Activated T-cell treated with anti-CD3 and anti-CD28 coated beads, Interleukin-2, amount 50 U/mL, for 4 hours (primary cell): ENCODE results near the gene RABIF. TPM values are rescaled to one million over a fixed set of nuclear protein-coding genes. Genes with fewer than 3 reads are reported as not detected.
"Not testable (repeated sequence)": the region's sequence is repeated elsewhere in the genome, so short reads cannot be mapped to it uniquely, and the experiment has no call there.

ENCODE experiments used
- ATAC-seq, 2 donors: fragments of 200-7000 bp; cut with Tn5 transposase; one replicate each; pipeline ENCODE4 v1.10.0; 2021
- DNase-seq: peaks from one replicate; pipeline ENCODE4 v3.0.0-alpha.2; 2020
- H3K27me3 Mint-ChIP-seq: one replicate; pipeline ENCODE4 v1.8.0; 2021; ENCODE audit warnings: low read depth, mixed read lengths
- H3K36me3 Mint-ChIP-seq: one replicate; pipeline ENCODE4 v1.8.0; 2022; ENCODE audit warnings: mixed read lengths; ENCODE audit not compliant: insufficient read depth
- H3K4me1 Mint-ChIP-seq: one replicate; pipeline ENCODE4 v1.8.0; 2021; ENCODE audit warnings: low read depth, mixed read lengths
- H3K4me3 Mint-ChIP-seq: one replicate; pipeline ENCODE4 v1.8.0; 2021; ENCODE audit warnings: mild to moderate bottlenecking, moderate library complexity, mixed read lengths
- H3K9me3 Mint-ChIP-seq: one replicate; pipeline ENCODE4 v1.8.0; 2021; ENCODE audit warnings: mixed read lengths
- total RNA-seq, 3 donors: library from RNA; stranded (reverse); gene quantifications; one replicate each; pipeline ENCODE4 v1.2.1, GENCODE V29; 2021

Gene RABIF
- 10 to 100 TPM in 2 of 3 donors, 1 to 10 TPM in 1; 9.7 to 10.3 (median 10.2) TPM for total RNA-seq

DNA sequence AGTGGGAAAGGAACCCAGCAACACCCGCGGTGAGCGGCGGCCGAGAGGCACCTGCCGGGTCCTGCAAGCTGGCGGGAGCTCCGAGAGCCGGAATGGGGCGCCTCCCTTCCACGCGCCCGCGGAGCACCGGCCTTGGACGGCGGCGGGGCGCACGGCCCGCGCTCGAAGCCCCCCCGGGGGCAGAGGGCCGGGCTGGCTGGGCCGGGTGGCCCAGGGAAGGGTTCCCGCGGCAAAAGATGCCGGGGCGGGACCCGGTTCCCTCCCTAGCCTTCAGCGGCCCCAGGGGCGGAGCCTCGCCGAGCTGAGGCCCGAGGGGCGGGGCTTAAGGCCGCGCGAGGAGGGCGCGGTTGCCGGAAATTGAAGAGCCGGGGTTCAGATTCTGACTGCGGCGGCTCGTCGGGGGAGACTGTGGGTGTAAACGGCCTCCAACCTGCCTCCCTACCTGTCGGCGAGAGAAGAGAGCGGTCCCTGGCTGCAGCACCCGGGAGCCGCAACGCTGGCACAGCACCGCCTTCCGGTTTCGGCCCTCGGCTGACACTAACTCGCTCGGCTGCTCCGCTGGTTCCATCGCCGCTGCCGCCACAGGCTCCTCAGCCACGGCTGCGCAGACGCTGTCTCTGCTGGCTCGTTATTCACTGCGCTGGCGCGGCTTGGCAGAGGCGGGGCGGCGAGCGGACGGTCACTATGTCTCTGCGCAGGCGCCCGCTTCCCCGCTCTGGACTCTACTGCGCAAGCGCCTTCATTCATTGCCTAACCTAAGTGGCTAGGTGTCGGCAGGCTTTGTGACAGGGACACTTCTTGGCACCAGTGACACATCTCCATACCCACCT, at the start of gene RABIF:
Gene RABIF (minus strand): TSS at position 619 of the 830 bp plus-strand sequence. CDS start 51 bp downstream, at position 568.
- Mint-ChIP-seq H3K4me3 (peak within 1 kb of the TSS; percentile 93), H3K9me3 (no peaks in the 10 kb centered on the region), H3K27me3 (no peaks in the 10 kb centered on the region), H3K36me3 (peaks cover 16% of the 10 kb centered on the region), H3K4me1 (peaks cover 15% of the 10 kb centered on the region)
- DNase-seq = peak; percentile 94
- peak; percentile 93 to 94 for ATAC-seq

DNA sequence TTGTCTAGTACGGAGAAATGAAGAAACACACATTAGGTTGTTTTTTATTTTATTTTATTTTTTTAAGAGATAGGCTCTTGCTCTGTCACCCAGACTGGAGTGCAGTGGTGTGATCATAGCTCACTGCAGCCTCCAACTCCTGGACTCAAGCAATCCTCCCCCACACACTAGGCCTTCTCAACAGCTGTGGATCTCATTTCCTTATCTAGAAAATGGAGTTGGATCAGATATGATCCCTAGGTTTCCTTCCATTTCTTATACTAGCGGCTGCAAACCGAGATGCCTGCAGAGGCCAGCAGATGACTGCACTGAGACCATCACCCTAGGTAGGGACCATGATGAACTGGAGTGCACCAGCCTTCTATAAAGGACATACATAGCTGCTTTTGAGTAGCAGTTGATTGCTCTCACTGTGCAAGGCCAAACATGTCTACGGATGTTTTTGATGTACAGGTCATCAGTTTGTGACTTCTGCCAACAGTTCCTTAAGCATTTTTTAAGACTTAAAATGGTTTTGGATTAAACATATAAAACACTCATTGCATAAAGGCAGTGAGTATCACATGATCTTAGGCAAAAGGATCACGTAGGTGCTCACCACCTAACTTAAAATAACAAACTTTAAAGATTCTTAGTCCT, 49.5 kb upstream of the RABIF start:
- no peak overlapping the region for H3K4me3 Mint-ChIP-seq
- peaks cover 20% of the 10 kb centered on the region for H3K36me3 Mint-ChIP-seq
- peaks cover 7% of the 10 kb centered on the region for H3K4me1 Mint-ChIP-seq
- DNase-seq (no peak), ATAC-seq (no peak)
- H3K9me3 Mint-ChIP-seq = no peaks in the 10 kb centered on the region
- peaks cover 10% of the 10 kb centered on the region for H3K27me3 Mint-ChIP-seq

DNA sequence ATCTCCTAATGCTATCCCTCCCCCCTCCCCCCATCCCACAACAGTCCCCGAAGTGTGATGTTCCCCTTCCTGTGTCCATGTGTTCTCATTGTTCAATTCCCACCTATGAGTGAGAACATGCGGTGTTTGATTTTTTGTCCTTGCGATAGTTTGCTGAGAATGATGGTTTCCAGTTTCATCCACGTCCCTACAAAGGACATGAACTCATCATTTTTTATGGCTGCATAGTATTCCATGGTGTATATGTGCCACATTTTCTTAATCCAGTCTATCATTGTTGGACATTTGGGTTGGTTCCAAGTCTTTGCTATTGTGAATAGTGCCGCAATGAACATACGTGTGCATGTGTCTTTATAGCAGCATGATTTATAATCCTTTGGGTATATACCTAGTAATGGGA, 47.5 kb upstream of the RABIF start:
- H3K36me3 Mint-ChIP-seq = peaks cover 10% of the 10 kb centered on the region
- H3K9me3 Mint-ChIP-seq, H3K4me3 Mint-ChIP-seq, ATAC-seq, H3K4me1 Mint-ChIP-seq, DNase-seq: not testable (repeated sequence)
- peaks cover 15% of the 10 kb centered on the region for H3K27me3 Mint-ChIP-seq

DNA sequence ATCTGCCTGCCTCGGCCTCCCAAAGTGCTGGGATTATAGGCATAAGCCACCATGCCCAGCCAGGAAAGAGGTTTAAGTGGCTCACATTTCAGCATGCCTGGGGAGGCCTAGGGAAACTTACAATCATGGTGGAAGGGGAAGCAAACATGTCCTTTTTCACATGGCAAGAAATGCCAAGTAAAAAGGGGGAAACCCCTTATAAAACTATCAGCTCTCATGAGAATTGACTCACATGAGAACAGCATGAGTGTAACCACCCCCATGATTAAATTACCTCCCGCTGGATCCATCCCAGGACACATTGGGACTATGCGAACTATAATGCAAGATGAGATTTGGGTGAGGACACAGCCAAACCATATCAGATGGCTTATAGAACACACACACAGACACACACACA, 46.9 kb upstream of the RABIF start:
- Mint-ChIP-seq H3K27me3 (peaks cover 15% of the 10 kb centered on the region), H3K9me3 (no peaks in the 10 kb centered on the region), H3K4me1 (peaks cover 8% of the 10 kb centered on the region), H3K36me3 (peaks cover 4% of the 10 kb centered on the region), H3K4me3 (no peak overlapping the region)
- no peak for ATAC-seq
- DNase-seq = no peak

DNA sequence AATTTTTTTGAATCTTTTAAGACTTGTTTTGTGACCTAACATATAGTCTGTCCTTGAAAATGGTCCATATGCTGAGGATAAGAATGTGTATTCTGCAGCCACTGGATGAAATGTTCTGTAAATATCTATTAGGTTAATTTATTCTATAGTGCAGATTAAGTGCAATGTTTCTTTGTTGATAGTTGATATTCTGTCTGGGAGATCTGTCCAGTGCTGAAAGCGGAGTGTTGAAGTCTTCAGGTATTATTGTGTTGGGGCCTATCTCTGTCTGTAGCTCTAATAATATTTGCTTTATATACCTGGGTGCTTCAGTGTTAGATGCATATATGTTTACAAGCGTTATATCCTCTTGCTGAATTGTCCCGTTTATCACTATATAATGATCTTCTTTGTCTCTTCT, 45.8 kb upstream of the RABIF start:
- Mint-ChIP-seq H3K4me1 (peaks cover 8% of the 10 kb centered on the region), H3K27me3 (peaks cover 15% of the 10 kb centered on the region), H3K4me3 (no peak overlapping the region), H3K36me3 (peaks cover 3% of the 10 kb centered on the region), H3K9me3 (no peaks in the 10 kb centered on the region)
- ATAC-seq = no peak
- DNase-seq = no peak

DNA sequence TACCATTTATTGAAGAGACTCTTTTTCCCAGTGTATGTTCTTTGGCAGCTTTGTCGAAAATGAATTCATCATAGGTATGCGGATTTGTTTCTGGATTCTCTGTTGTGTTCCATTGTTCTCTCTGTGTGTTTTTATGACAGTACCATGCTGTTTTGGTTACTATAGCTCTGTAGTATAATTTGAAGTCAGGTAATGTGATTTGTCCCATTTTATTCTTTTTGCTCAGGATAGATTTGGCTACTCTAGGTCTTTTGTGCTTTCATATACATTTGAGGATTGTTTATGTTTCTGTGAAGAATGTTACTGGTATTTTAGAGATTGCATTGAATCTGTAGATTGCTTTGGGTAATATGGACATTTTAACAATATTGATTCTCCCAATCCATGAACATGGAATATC, 43.5 kb upstream of the RABIF start:
- Mint-ChIP-seq H3K9me3 (no peaks in the 10 kb centered on the region), H3K4me3 (no peak overlapping the region), H3K27me3 (peaks cover 15% of the 10 kb centered on the region), H3K4me1 (peaks cover 8% of the 10 kb centered on the region), H3K36me3 (no peaks in the 10 kb centered on the region)
- no peak for ATAC-seq
- DNase-seq = no peak

DNA sequence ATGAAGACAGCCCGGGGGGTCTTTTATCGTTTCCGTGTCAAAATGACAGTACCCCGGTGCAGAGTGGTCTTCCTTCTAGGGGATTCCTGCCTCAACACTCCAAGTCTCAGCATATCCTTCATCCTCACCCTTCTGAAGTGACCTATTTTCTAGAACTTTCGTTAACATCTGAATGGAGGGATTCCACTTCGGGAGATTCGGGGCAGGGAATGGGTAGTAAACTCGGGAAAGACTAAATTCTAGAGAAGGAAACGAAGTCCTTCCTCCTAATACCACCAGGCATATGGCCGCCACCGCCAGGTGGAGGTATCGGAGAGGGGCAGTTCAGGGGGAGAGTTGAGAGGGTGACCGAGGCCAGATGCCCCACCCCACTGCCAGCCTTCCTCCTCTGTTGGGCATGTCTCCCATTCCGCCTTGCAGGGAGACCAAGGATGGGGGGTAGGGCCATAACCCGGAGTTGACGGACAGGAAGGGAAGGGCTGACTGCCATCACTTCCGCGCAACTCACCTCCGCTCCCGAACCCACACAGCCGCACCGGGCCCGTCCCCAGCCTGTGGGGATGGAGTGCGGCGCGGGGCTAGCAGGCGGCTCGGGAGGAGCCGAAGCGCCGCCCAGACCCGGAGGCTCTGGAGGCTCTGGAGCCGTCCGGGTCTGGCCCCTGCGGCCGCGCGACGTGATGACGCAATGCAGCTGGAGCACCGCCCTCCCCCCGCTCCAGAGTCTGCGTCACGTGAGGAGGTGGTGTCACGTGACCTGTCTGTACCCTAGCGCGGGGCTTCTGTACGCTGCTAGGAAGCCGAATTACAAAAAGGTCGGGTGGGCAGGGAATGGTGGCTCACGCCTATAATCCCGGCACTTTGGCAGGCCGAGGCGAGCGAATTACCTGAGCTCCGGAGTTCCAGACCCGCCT, 37.9 kb upstream of the RABIF start, which contains the start of gene KLHL12:
Gene KLHL12 (minus strand): TSS at position 654 of the 911 bp plus-strand sequence. CDS start 2,072 bp downstream, outside the sequence.
- ATAC-seq (peak; percentile 96 to 98), DNase-seq (peak; percentile 94)
- Mint-ChIP-seq H3K27me3 (no peaks in the 10 kb centered on the region), H3K36me3 (peaks cover 9% of the 10 kb centered on the region), H3K4me3 (peak within 1 kb of the TSS; percentile 91), H3K9me3 (no peaks in the 10 kb centered on the region), H3K4me1 (peaks cover 33% of the 10 kb centered on the region)

DNA sequence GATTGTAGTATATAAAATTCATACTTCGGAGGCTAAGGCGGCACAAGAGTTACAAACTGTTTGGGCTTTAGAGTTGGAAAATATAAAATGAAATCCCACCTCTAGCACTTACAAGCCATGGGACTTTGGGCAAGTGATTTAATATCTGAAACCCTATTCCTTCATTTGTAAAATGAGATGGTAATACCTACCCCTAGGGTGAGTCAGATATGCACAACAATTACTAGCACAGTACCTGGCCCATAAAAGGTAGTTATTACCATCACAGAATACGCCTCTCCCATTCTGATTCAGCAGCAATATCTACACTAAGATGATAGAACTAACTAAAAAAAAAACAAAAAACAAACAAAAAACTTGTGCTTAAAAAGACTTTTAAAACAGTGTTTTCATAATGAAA, 34.6 kb upstream of the RABIF start:
- ATAC-seq = no peak
- H3K27me3 Mint-ChIP-seq = no peaks in the 10 kb centered on the region
- H3K4me3 Mint-ChIP-seq = no peak overlapping the region
- H3K4me1 Mint-ChIP-seq = peaks cover 33% of the 10 kb centered on the region
- H3K36me3 Mint-ChIP-seq = peaks cover 16% of the 10 kb centered on the region
- no peaks in the 10 kb centered on the region for H3K9me3 Mint-ChIP-seq
- no peak for DNase-seq

DNA sequence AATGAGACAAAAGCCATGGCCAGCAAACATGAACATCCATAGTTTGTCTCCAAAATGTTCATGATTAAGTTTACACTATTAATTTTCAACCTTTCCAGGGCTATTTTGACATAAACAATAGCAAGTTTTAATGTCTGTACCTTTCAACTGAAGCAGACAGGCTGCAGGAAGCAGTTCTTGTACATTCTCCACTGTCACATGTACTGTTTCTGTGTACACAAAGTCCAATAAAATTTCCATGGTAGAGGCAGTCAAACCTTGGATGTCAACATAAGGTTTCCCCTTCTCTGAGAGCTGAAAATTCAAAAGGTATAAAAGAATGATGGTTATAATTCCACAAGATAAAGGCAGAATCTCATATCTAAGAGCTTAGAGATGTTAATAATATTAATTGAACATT, 30.7 kb upstream of the RABIF start:
- ATAC-seq = no peak
- Mint-ChIP-seq H3K4me1 (peaks cover 19% of the 10 kb centered on the region), H3K27me3 (no peaks in the 10 kb centered on the region), H3K4me3 (no peak overlapping the region), H3K9me3 (no peaks in the 10 kb centered on the region), H3K36me3 (peaks cover 29% of the 10 kb centered on the region)
- no peak for DNase-seq

DNA sequence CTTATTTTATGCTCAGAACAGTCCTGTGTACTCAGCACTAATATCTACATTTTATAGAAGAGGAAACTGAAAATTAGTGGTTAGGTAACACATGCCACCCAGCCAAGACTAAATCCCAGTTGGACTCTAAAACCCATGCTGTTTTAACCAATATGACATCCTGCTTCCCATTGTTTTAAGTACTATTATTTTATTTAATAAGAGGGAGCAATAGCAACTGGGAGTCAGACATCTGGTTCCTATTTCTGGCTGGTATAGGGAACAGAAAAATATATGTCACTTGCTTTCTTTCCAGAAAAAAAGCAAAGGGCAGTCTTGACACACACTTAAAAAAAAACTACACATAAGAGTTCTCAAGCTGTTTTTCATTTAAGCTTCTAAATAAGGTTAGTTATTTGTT, 26.2 kb upstream of the RABIF start:
- DNase-seq (no peak), ATAC-seq (no peak)
- Mint-ChIP-seq H3K4me1 (peaks cover 2% of the 10 kb centered on the region), H3K9me3 (no peaks in the 10 kb centered on the region), H3K27me3 (no peaks in the 10 kb centered on the region), H3K4me3 (no peak overlapping the region), H3K36me3 (peaks cover 52% of the 10 kb centered on the region)

DNA sequence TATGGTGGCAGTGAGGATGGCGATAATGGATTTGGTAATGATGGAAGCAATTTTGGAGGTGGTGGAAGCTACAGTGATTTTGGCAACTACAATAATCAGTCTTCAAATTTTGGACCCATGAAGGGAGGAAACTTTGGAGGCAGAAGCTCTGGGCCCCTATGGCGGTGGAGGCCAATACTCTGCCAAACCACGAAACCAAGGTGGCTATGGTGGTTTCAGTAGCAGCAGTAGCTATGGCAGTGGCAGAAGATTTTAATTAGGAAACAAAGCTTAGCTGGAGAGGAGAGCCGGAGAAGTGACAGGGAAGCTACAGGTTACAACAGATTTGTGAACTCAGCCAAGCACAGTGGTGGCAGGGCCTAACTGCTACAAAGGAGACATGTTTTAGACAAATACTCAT, 23.5 kb upstream of the RABIF start:
- not testable (repeated sequence) for DNase-seq, H3K9me3 Mint-ChIP-seq, H3K4me1 Mint-ChIP-seq, ATAC-seq, H3K4me3 Mint-ChIP-seq, H3K27me3 Mint-ChIP-seq
- H3K36me3 Mint-ChIP-seq = peaks cover 50% of the 10 kb centered on the region

DNA sequence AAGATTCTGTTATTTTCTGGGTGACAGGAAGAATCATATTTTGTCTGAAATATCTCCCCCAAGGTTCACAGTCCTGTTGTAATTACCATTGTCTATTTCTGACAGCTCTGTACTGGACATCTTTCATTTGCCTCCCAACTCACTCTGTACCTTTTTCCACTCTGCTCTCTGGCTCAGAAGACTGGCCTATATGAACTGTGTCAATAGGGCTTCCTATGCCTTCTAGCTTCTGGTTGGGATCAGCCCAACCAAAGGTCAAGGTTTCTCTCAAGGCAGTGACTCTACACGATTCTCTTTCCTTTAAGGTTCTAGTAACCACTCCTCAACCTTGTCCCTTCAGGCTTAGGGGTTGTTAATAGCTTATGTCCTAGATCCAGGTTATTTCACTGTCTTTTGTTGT, 20.5 kb upstream of the RABIF start:
- no peak overlapping the region for H3K4me3 Mint-ChIP-seq
- DNase-seq (no peak), ATAC-seq (no peak)
- no peaks in the 10 kb centered on the region for H3K27me3 Mint-ChIP-seq
- H3K4me1 Mint-ChIP-seq = peaks cover 2% of the 10 kb centered on the region
- H3K36me3 Mint-ChIP-seq = peaks cover 47% of the 10 kb centered on the region
- H3K9me3 Mint-ChIP-seq = no peaks in the 10 kb centered on the region

DNA sequence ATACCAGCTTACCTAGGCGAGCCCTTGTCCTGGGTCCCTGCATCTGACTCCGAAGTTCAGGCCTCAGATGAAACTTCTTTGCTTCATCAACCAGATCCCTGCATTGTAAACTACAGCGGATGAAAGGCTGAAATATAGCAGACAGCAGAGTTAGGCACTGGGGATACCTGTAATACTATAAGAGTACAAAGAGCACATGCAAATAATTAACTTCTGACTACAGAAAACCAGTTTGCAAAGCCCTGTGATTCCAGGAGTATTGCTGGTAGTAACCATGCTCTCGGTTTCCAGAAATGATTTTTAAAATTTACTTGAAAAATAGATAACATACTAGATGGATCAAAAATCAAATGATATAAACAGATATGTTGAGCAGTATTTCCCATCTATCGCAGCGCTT, 20.0 kb upstream of the RABIF start:
- ATAC-seq (no peak), DNase-seq (no peak)
- Mint-ChIP-seq H3K9me3 (no peaks in the 10 kb centered on the region), H3K36me3 (peaks cover 47% of the 10 kb centered on the region), H3K4me3 (no peak overlapping the region), H3K27me3 (no peaks in the 10 kb centered on the region), H3K4me1 (peaks cover 2% of the 10 kb centered on the region)

DNA sequence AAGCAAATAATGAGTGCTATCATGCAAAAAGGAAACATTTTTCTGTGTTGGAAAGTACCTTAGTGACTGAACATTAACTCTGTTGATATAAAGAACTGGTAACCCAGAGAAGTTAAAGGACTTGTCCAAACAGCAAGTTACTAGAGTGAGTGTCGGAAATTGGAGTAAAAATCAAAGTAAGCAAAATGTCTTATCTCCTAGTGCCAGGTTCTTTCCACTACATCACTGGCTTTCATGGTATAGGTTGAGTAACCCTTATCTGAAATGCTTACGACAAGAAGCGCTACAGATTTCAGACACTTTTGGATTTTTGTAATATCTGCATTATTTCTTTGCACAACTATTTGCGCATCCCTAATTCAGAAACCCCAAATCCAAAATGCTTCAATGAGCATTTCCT, 16.4 kb upstream of the RABIF start:
- Mint-ChIP-seq H3K4me1 (no peaks in the 10 kb centered on the region), H3K9me3 (no peaks in the 10 kb centered on the region), H3K4me3 (no peak overlapping the region), H3K36me3 (peaks cover 26% of the 10 kb centered on the region), H3K27me3 (no peaks in the 10 kb centered on the region)
- DNase-seq (no peak), ATAC-seq (no peak)
